Panc1 (cell line): ENCODE measurements around the gene IGLON5. TPM values are rescaled to one million over a fixed set of nuclear protein-coding genes. Genes with fewer than 3 reads are reported as not detected.

Source experiments
- ATAC-seq: fragments of 200-7000 bp; cut with Tn5 transposase; 2 replicates; pipeline ENCODE4 v1.9.1; 2020; ENCODE audit warnings: mild to moderate bottlenecking, moderate library complexity
- BruUV-seq: library from RNA; stranded (reverse); fragments of 400-500 nt; replicated peaks from 2 replicates; lab custom pipeline; 2021; lab: Mats Ljungman, UMichigan
- CTCF ChIA-PET: fragments of 300-600 bp; sonication (Branson Sonifier 250); formaldehyde crosslinking; loops from one replicate; lab custom pipeline; 2022; ENCODE audit warnings: antibody characterized with exemption; lab: Charles Lee
- POLR2A ChIA-PET: fragments of 300-600 bp; sonication (Branson Sonifier 250); formaldehyde crosslinking; loops from one replicate; lab custom pipeline; 2022; ENCODE audit warnings: antibody characterized with exemption; lab: Charles Lee
- DNase-seq: peaks from one replicate; pipeline ENCODE4 v3.0.0-alpha.2; 2010; ENCODE audit warnings: low read depth, low spot score
- H3K27ac ChIP-seq: 2 replicates; pipeline ENCODE4 v1.5.1; 2011; ENCODE audit warnings: mild to moderate bottlenecking, low read length, inconsistent platforms
- H3K27me3 ChIP-seq: fragments of 200-500 bp; sonication (Bioruptor generic); 2 replicates; pipeline ENCODE4 v1.6.0; 2014; ENCODE audit warnings: low read length, inconsistent platforms; ENCODE audit not compliant: control insufficient read depth, insufficient read depth
- H3K36me3 ChIP-seq: fragments of 200-500 bp; sonication (Bioruptor generic); 2 replicates; pipeline ENCODE4 v1.5.1; 2014; ENCODE audit warnings: inconsistent platforms, mild to moderate bottlenecking, low read length, moderate library complexity; ENCODE audit not compliant: control insufficient read depth, insufficient read depth
- H3K4me1 ChIP-seq: 2 replicates; pipeline ENCODE4 v1.5.1; 2011; ENCODE audit warnings: inconsistent platforms, mild to moderate bottlenecking, low read length, moderate library complexity; ENCODE audit not compliant: control insufficient read depth, insufficient read depth
- H3K4me3 ChIP-seq, 2 experiments: 2 replicates each; pipeline ENCODE4 v1.5.1; 2011 to 2012; ENCODE audit warnings: low read depth in 2 of 2, low read length in 2 of 2, mild to moderate bottlenecking in 2 of 2, inconsistent platforms in 1 of 2, moderate library complexity in 1 of 2
- H3K9me3 ChIP-seq: fragments of 200-500 bp; sonication (Bioruptor generic); 2 replicates; pipeline ENCODE4 v1.5.1; 2014; ENCODE audit warnings: low read depth, mild to moderate bottlenecking, inconsistent platforms, low read length, moderate library complexity; ENCODE audit not compliant: control insufficient read depth, insufficient read depth
- CTCF ChIP-seq: fragments of 450-650 bp; IDR thresholded peaks from 2 replicates; pipeline ENCODE4 v1.5.1; 2017; ENCODE audit warnings: mild to moderate bottlenecking
- POLR2AphosphoS5 ChIP-seq: IDR thresholded peaks from 2 replicates; pipeline ENCODE4 v1.6.1; 2012; ENCODE audit warnings: mild to moderate bottlenecking, low read depth, low read length, moderate library complexity
- REST ChIP-seq, 2 experiments: IDR thresholded peaks; 2 replicates each; pipeline ENCODE4 v1.6.1; 2011 to 2012; ENCODE audit warnings: low read depth in 2 of 2, control low read depth in 1 of 2, low read length in 1 of 2, mild to moderate bottlenecking in 1 of 2, moderate library complexity in 1 of 2; ENCODE audit not compliant: insufficient read depth in 1 of 2
- SIN3A ChIP-seq: IDR thresholded peaks from 2 replicates; pipeline ENCODE4 v1.6.1; 2012; ENCODE audit warnings: low read depth, mild to moderate bottlenecking, low read length, moderate library complexity, borderline replicate concordance; ENCODE audit not compliant: insufficient read depth
- TCF7L2 ChIP-seq: IDR thresholded peaks from 2 replicates; pipeline ENCODE4 v1.6.1; 2011; ENCODE audit warnings: mild to moderate bottlenecking, low read depth, low read length, inconsistent platforms
- in situ Hi-C: cut with HindIII; loops from 2 replicates; pipeline ENCODE4 v1.10.0; 2016; ENCODE audit warnings: low sequenced_read_pairs, low pct_unique_long_range_greater_than_20kb
- intact Hi-C: fragments of 100-400 bp; cut with micrococcal nuclease; formaldehyde crosslinking; loops from one replicate; pipeline ENCODE4 v1.10.0; 2022; ENCODE audit not compliant: unreplicated experiment
- total RNA-seq: library from RNA; stranded (reverse); gene quantifications from one replicate; pipeline ENCODE4 v1.2.1, GENCODE V29; 2021; ENCODE audit not compliant: unreplicated experiment

The IGLON5 gene
- total RNA-seq, 1 experiment from 2014 or later = 0.13 TPM

- H3K27ac ChIP-seq = no peak overlapping the region
- H3K36me3 ChIP-seq = no peaks in the 10 kb centered on the region
- no peaks in the 10 kb centered on the region for H3K27me3 ChIP-seq
- H3K4me3 ChIP-seq = no peak overlapping the region
- BruUV-seq = no TSS peak
- in situ Hi-C loops = no loop called here
- no peak for DNase-seq
- no peak for ATAC-seq
- TF ChIP-seq POLR2AphosphoS5 (no peak), REST (IDR thresholded peaks at IDR 0.05; ENCODE audit: insufficient read depth in 1 of 2, low read depth in 2 of 2, low read length in 1 of 2) (no peak), TCF7L2 (no peak), CTCF (no peak)
- H3K4me1 ChIP-seq = no peaks in the 10 kb centered on the region
- CTCF ChIA-PET = no interaction called here
- no peaks in the 10 kb centered on the region for H3K9me3 ChIP-seq
- POLR2A ChIA-PET = no interaction called here
- intact Hi-C loops = no loop called here
Measured at GRCh38 chr19:51316688-51317087, 5.2 kb downstream of the IGLON5 start.

GRCh38 chr19:51317376-51317775, 5.9 kb downstream of the IGLON5 start:
- H3K4me3 ChIP-seq = no peak overlapping the region
- intact Hi-C loops = no loop called here
- ChIA-PET POLR2A (no interaction called here), CTCF (no interaction called here)
- no peak for TF ChIP-seq TCF7L2
- TF ChIP-seq POLR2AphosphoS5 = no peak
- TF ChIP-seq REST (IDR thresholded peaks at IDR 0.05; ENCODE audit: insufficient read depth in 1 of 2, low read depth in 2 of 2, low read length in 1 of 2) = no peak
- TF ChIP-seq CTCF = no peak
- TF ChIP-seq SIN3A = no peak
- no peak overlapping the region for H3K27ac ChIP-seq
- H3K9me3 ChIP-seq = no peaks in the 10 kb centered on the region
- BruUV-seq = no TSS peak
- DNase-seq (no peak), ATAC-seq (no peak)
- no peaks in the 10 kb centered on the region for H3K27me3 ChIP-seq
- H3K4me1 ChIP-seq = no peaks in the 10 kb centered on the region
- H3K36me3 ChIP-seq = no peaks in the 10 kb centered on the region
- in situ Hi-C loops = no loop called here
